OCI-LY3 (cell line): ENCODE data around the gene SMG1.

ENCODE experiments used
- H2AFZ ChIP-seq: fragments of 200-600, 300-600 bp; shearing (Covaris generic); 2 replicates; pipeline ENCODE4 v1.6.0; 2014; ENCODE audit warnings: antibody characterized with exemption, low read depth, low read length
- H3K27ac ChIP-seq: fragments of 200-600, 300-600 bp; sonication (generic); 2 replicates; pipeline ENCODE4 v1.5.1; 2014; ENCODE audit warnings: mild to moderate bottlenecking, low read length, moderate library complexity, mixed read lengths
- H3K27me3 ChIP-seq: fragments of 200-600, 300-600 bp; sonication (generic); 2 replicates; pipeline ENCODE4 v1.6.1; 2014; ENCODE audit warnings: low read depth, low read length, mixed read lengths
- H3K36me3 ChIP-seq: fragments of 200-600, 300-600 bp; sonication (generic); replicated peaks from 2 replicates; pipeline ENCODE3; 2014; ENCODE audit warnings: low read depth, low read length, mixed read lengths
- H3K4me1 ChIP-seq: fragments of 300-600, 200-600 bp; sonication (generic); 2 replicates; pipeline ENCODE4 v1.6.1; 2014; ENCODE audit warnings: low read length, mixed read lengths
- H3K4me2 ChIP-seq: fragments of 200-600, 300-600 bp; sonication (generic); 2 replicates; pipeline ENCODE4 v1.6.1; 2014; ENCODE audit warnings: low read length, mixed read lengths
- H3K4me3 ChIP-seq: fragments of 300-600, 200-600 bp; sonication (generic); 2 replicates; pipeline ENCODE4 v1.5.1; 2014; ENCODE audit warnings: antibody characterized with exemption, mild to moderate bottlenecking, low read length, moderate library complexity
- H3K79me2 ChIP-seq: fragments of 300-600, 200-600 bp; shearing (Covaris generic); 2 replicates; pipeline ENCODE4 v1.6.1; 2014; ENCODE audit warnings: mild to moderate bottlenecking, low read length, mixed read lengths
- H3K9ac ChIP-seq: fragments of 300-600, 200-600 bp; shearing (Covaris generic); 2 replicates; pipeline ENCODE4 v1.6.0; 2014; ENCODE audit warnings: mild to moderate bottlenecking, low read length, moderate library complexity
- H3K9me3 ChIP-seq: fragments of 200-600, 300-600 bp; shearing (Covaris generic); 2 replicates; pipeline ENCODE4 v1.6.1; 2014; ENCODE audit warnings: low read length, mixed read lengths; ENCODE audit not compliant: insufficient read depth
- H4K20me1 ChIP-seq: fragments of 200-600, 300-600 bp; sonication (generic); 2 replicates; pipeline ENCODE4 v1.6.1; 2016; ENCODE audit warnings: low read length, mixed read lengths; ENCODE audit not compliant: insufficient read depth
- CTCF ChIP-seq: fragments of 200-600, 300-600 bp; sonication (generic); IDR thresholded peaks from 2 replicates; pipeline ENCODE4 v1.5.1; 2014; ENCODE audit warnings: antibody characterized with exemption, low read length, low read depth
- EZH2phosphoT487 ChIP-seq: fragments of 200-600 bp; shearing (Covaris generic); IDR thresholded peaks from 2 replicates; pipeline ENCODE4 v1.6.1; 2018; ENCODE audit warnings: antibody characterized with exemption, mixed run types, low read depth

The SMG1 gene

DNA sequence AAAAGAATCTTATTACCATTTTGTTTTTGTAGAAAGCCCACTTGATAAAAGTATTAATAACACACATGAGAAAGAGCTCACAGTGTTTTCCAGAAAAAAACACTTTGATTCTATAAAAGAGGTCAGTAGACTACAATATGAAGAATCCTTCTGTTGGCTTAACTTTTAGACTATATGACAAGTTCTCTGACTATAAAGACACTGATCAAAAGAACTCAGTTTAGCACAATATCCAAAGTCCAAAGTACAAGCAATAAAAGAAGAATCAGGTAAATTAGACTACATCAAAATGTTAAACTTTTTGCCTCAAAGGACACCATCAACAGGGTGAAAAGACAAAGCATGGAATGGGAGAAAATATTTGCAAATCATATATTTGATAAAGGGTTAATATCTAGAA lies 11.2 kb upstream of the SMG1 start:
- H3K4me2 ChIP-seq, result no peak overlapping the region
- no peaks in the 10 kb centered on the region for H3K79me2 ChIP-seq
- H3K36me3 ChIP-seq, result no peaks in the 10 kb centered on the region
- H3K27ac ChIP-seq, result no peak overlapping the region
- H3K4me1 ChIP-seq, result peaks cover 6% of the 10 kb centered on the region
- 0 out of 2 replicates have a peak, but pooled peaks cover 6% of the 10 kb centered on the region for H3K27me3 ChIP-seq
- H3K9me3 ChIP-seq, result no peaks in the 10 kb centered on the region
- no peak overlapping the region for H3K4me3 ChIP-seq
- H4K20me1 ChIP-seq, result no peaks in the 10 kb centered on the region
- no peak overlapping the region for H3K9ac ChIP-seq
- TF ChIP-seq EZH2phosphoT487, result no peak
- no peak for TF ChIP-seq CTCF
- H2AFZ ChIP-seq, result no peak overlapping the region

DNA sequence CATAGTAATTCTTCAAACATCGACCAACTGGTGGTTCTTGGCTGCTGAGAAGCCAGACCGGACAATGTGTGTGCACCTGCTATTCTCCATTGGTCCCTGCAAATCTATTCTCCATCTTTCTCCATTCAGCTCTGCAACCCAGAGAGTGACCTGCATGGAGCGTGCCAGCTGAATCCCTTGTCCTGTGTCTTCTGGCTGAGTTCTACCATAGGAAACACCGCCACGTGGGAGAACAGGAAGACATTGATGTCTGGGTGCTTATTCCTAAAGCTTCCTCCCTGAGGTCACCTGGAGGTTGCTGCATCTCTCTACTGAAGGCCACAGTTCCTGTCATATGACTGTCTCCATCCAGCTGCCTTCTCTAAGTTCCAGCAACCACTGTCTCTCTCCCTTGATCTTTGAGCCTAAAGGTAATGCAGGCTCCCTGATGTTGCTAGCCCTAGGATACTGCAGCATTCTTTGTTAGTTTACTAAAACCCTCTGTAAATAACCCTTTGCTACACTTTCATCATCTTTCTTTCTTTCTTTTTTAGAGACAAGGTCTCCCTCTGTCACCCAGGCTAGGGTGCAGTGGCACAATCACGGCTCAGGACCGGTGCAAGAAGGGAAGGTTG lies 10.6 kb upstream of the SMG1 start:
- Histone ChIP-seq H3K27ac (no peak overlapping the region), H3K4me1 (peaks cover 12% of the 10 kb centered on the region), H3K4me3 (no peak overlapping the region), H3K27me3 (0 out of 2 replicates have a peak, but pooled peaks cover 6% of the 10 kb centered on the region), H3K9me3 (no peaks in the 10 kb centered on the region), H3K9ac (no peak overlapping the region), H2AFZ (no peak overlapping the region), H3K36me3 (no peaks in the 10 kb centered on the region), H4K20me1 (no peaks in the 10 kb centered on the region), H3K4me2 (no peak overlapping the region), H3K79me2 (no peaks in the 10 kb centered on the region)
- TF ChIP-seq CTCF, result no peak
- no peak for TF ChIP-seq EZH2phosphoT487

- Histone ChIP-seq H3K27me3 (0 out of 2 replicates have a peak, but pooled peaks cover 6% of the 10 kb centered on the region), H3K9ac (no peak overlapping the region), H3K4me3 (no peak overlapping the region), H3K36me3 (no peaks in the 10 kb centered on the region), H3K79me2 (peaks cover 3% of the 10 kb centered on the region; the same call in 1 of the 2 replicates), H4K20me1 (no peaks in the 10 kb centered on the region), H2AFZ (no peak overlapping the region), H3K4me1 (peaks cover 16% of the 10 kb centered on the region), H3K9me3 (no peaks in the 10 kb centered on the region), H3K27ac (no peak overlapping the region), H3K4me2 (no peak overlapping the region)
- no peak for TF ChIP-seq EZH2phosphoT487
- TF ChIP-seq CTCF, result no peak
These were observed 7.3 kb upstream of the SMG1 start for GRCh38 chr16:18933501-18933900.

- Histone ChIP-seq H3K9ac (no peak overlapping the region), H3K4me1 (peaks cover 17% of the 10 kb centered on the region), H3K9me3 (no peaks in the 10 kb centered on the region), H2AFZ (peak overlapping the region; percentile 97), H3K79me2 (peaks cover 3% of the 10 kb centered on the region; the same call in 1 of the 2 replicates), H3K36me3 (no peaks in the 10 kb centered on the region), H3K27me3 (0 out of 2 replicates have a peak, but pooled peaks cover 6% of the 10 kb centered on the region), H4K20me1 (no peaks in the 10 kb centered on the region), H3K4me3 (no peak overlapping the region), H3K4me2 (peak overlapping the region; percentile 89), H3K27ac (no peak overlapping the region)
- no peak for TF ChIP-seq CTCF
- no peak for TF ChIP-seq EZH2phosphoT487
These were observed 6.2 kb upstream of the SMG1 start for GRCh38 chr16:18932243-18932987.
